ENCODE data around the gene NEURL4.
"Not testable (repeated sequence)": the region's sequence is repeated elsewhere in the genome, so short reads cannot be mapped to it uniquely, and the experiment has no call there.

The NEURL4 gene

DNA sequence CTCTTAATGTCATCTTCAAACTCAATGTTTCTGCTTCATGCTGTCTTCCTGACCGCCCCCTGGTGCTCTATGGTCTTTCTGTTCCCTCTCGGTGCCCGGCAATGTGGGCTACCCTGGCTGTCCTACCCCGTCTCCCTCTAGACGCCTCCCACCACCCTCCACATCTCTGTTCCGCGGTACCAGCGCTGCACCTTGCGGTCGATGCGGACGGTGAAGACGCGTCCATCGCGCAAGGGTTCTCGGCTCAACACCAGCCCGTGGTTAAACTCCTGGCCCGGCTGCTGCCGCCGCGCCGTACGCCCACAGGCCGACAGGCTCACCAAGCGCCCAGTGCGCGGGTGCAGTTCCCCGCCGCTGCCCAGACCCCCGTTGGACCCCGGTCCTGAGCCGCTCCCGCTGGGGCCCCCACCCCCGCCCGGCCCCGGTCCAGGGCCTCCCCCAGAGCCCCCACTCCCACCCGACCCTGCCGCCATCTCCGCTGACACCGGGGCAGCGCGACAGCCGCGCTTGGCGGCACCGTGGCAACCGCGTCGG lies at the start of gene NEURL4:
Gene NEURL4 (minus strand): TSS at position 496 of the 534 bp plus-strand sequence. CDS start 23 bp downstream, at position 473.
- no peak for DNase-seq (ENCODE audit: low read depth)

DNA sequence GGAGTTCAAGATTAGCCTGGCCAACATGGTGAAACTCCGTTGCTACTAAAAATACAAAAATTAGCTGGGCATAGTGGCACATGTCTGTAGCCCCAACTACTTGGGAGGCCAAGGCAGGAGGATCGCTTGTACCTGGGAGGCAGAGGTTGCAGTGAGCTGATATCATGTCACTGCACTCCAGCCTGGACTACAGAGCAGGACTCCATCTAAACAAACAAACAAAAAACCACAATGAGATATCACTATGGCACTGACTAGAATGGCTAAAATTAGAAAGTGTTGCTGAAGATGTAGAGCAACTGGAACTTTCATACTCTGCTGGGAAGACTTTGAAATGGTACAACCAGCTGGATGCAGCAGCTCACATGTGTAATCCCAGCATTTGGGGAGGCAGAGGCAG lies 45.2 kb upstream of the NEURL4 start:
- DNase-seq (ENCODE audit: low read depth), result peak; percentile 28

DNA sequence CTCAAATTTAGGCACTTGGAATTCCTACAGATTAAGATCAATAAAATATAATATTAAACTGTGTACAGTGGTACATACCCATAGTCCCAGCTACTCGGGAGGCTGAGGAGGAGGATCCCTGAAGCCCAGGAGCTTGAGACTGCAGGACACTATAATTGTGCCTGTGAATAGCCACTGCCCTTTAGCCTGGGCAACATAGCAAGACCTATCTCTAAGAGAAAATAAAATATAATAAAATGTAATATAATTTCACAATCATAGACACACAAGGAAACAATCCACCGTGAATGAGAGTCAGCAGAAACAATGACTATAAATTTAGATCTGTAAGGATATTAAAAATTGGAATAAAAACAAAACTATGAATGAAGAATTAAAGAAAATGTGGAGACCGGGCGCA lies 41.7 kb upstream of the NEURL4 start:
- no peak for DNase-seq (ENCODE audit: low read depth)

DNA sequence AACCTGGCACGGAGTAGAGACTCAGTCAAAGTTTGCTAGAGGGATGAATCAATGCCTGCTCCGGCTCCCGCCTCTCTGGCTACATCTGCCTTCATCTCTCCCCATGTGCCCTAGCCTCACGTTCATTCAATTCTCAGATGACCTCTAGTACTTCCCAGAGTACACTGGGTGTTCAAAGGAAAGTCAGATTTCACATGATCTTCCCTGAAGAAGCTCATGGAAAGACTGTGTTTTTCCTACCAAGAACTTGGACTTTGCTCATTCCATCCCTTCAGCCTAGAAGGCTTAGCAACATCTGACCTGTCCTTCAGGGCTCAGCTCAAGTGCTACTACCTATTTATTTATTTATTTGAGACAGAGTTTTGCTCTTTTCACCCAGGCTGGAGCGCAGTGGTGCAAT lies 40.7 kb upstream of the NEURL4 start:
- no peak for DNase-seq (ENCODE audit: low read depth)

DNA sequence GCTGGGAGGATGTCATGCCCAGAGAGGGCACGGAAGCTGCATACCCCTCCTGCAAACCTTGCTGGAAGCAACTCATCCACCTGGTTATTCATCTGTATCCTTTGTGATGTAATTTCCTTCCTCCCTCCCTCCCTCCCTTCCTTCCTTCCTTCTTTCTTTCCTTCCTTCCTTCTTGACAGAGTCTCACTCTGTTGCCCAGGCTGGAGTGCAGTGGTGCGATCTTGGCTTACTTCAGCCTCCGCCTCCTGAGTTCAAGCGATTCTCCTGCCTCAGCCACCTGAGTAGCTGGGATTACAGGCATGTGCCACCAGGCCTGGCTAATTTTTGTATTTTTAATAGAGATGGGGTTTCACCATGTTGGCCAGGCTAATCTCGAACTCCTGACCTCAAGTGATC lies 39.5 kb upstream of the NEURL4 start:
- DNase-seq (ENCODE audit: low read depth), result not testable (repeated sequence)

DNA sequence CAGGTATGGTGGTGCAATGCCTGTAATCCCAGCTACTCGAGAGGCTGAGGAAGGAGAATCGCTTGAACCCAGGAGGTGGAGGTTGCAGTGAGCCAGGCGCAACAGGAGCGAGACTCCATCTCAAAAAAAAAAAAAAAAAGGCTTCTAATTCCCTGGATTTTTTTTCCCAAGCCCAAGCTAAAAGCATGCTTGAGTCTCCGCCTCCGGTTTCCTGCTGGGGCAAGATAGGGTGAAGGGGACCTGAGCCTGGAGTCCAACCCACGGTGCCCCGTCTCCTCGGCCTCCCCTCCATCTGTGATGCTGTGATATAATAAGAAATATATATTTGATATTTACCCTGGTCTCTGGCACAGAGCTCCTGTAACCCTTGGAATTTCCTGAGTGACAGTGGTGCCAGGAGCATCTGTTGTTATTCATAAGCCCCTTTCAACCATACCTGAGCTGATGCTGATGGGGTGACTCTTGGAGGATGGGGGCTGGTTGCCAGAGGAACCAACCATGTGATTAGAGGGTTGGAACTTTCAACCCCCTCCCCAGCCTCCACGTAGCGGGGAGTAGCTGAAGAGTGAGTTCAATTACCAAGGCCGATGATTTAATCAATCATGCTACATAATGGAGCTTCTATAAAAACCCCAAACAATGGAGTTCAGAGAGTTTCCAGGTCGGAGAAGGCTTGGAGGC lies 38.9 kb upstream of the NEURL4 start:
- no peak for DNase-seq (ENCODE audit: low read depth)

DNA sequence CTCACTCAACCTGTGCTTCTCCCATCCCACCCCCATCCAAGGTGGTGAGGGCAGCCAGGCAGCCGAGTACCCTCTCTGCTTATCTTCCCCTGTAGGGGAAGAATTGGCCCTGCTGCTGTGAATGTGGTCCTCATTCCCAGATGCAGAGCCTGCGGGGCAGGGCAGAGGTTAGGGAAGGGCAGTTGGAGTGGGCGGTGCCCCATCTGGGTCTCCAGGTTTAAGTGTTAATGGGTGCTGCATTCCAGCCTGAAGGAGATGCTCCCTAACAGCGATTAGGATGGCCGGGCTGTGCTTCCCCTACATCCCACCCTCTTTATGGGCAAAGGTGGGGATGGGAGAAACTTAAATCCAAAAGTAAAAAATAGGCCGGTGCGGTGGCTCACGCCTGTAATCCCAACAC lies 37.9 kb upstream of the NEURL4 start:
- no peak for DNase-seq (ENCODE audit: low read depth)

DNA sequence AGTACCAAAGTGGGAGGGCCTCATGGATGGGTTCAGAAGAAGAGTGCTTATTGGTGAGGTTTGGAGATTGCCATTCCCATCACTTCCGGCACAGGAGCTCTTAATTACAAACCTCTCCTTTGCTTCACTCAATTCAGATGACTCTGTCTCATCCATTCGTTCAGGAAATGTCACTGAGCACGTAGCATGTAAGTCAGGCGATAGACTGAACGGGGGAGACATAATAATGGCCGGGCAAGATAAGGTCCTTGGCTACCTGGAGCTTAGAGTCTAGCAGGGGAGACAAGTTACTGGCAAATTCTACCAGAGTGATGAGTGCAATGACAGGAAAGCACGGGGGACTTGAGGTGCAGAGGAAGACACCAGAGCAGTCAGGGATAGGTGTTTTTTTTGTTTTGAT lies 36.8 kb upstream of the NEURL4 start:
- DNase-seq (ENCODE audit: low read depth), result not testable (repeated sequence)

DNA sequence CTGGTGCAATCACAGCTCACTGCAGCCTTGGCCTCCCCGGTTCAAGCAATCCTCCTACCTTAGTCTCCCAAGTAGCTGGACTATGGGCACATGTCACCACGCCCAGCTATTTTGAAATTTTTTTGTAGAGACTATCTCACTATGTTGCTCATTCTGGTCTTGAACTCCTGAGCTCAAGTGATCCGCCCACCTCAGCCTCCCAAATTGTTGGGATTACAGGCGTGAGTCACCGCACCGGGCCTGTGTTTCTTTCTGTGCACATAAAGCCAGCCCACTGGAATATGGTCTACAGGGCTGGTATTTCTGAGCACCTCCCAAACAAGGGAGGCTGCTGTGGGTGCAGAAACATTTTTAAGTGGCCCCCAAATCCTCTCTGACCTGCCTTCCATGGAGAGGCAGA lies 34.2 kb upstream of the NEURL4 start:
- DNase-seq (ENCODE audit: low read depth), result peak; percentile 36

DNA sequence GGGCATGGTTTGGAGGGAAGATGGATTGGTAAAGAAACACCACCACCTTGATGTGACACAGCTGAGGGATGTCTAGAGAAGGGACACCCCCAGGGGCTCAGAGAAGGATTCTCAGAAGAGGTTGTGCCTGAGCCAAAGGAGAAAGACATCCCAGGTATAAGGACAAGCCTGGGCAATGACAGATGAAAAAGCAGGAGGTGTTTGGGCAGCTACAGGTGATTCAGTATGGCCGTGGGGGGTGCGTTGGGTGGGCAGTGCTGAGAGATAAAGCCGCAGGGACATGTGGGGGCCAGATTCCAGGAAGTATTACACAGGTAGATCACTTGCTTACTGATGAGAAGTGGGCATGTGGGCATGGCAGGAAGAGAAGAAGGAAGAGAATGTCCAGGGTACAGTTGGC lies 32.8 kb upstream of the NEURL4 start:
- no peak for DNase-seq (ENCODE audit: low read depth)

DNA sequence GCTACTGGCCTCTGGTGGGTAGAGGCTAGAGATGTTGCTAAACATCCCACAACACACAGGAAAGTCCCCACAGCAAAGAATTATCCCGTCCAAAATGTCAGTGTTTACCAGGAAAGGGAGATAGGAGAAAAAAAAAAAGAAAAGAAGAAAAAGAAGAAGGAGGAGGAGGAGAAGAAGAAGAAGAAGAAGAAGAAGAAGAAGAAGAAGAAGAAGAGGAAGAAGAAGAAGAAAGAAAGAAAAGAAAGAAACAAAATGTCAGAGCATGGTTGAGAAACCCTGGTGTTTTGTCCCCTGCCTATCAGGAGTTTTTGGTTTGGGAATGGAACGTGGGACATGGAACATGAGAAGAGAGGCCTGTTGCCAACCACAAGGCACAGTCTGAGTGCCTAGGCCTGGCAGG lies 28.2 kb upstream of the NEURL4 start:
- DNase-seq (ENCODE audit: low read depth), result no peak

DNA sequence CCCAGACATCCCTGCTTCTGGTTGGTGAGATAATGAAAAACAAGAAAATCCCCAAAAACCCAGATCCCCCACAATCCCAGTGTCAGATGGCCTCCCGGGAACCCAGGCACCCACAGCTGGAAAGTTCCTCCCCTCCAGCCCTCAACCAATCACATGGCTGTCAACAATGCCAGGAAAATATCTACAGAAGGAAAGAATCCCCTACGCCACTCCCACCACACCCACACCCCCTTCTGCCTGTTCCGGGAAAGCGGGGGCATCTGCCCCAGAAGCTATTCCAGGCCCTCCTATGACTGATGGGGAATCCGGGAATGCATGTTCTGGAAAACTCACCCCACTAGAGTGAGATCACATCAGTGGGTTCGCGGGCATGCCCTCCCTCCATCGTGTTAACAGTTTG lies 27.6 kb upstream of the NEURL4 start:
- DNase-seq (ENCODE audit: low read depth), result no peak

DNA sequence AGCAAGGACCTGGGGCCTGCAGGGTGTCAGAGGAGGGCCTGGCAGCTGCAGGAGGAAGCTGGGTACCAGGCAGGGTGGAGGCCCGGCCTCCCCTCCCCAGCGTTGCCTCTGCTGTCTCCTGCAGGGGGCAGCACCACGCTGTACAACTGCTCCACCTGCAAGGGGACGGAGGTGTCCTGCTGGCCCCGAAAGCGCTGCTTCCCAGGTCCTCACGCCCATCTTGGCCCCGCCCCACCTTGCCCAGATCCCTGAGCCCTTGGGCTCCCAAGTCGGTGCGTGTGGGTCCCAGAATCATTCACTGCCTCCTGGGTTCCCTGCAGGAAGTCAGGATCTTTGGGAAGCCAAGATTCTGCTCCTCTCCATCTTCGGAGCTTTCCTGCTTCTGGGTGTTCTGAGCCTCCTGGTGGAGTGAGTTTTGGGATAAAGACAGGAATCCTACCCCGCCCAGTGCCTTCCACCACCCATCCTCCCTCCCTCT lies 27.0 kb upstream of the NEURL4 start:
- DNase-seq (ENCODE audit: low read depth), result peak; percentile 67

DNA sequence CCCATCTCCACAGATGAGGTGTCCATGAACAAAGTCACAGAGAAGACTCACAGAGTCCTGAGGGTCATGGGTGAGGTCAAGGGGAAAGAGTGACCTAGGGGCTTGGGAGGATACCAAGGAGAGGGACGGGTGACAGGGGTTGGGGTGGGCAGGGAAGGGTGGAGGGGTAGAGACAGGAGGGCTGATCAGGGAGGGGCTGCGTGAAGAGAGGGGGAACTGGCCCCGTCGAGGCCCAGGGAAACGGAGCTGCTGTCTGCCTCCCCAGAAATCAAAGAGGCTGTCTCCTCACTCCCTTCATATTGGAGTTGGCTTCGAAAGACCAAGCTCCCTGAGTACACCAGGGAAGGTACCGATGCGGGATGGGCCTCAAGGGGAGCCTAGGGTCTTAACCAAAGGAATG lies 26.4 kb upstream of the NEURL4 start:
- no peak for DNase-seq (ENCODE audit: low read depth)

DNA sequence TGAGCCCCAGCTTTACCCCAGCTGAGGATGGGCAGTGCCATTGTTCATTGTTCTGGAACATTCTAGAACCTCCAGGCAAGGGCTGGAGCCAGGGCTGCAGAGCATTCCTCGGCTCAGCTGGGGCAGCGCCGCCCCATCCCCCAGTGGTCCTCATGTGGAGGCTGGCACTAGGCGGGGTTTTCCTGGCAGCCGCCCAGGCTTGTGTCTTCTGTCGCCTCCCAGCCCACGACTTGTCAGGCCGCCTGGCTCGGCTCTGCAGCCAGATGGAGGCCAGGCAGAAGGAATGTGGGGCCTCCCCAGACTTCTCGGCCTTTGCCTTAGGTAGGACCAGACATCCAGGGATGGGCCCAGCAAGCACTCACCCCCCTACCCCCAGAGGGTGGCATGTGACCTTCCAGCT lies 25.9 kb upstream of the NEURL4 start, which contains the start of gene TMEM95:
Gene TMEM95 (plus strand): TSS at position 104 of the 400 bp plus-strand sequence. CDS start 49 bp downstream, at position 153.
- DNase-seq (ENCODE audit: low read depth), result peak; percentile 63

DNA sequence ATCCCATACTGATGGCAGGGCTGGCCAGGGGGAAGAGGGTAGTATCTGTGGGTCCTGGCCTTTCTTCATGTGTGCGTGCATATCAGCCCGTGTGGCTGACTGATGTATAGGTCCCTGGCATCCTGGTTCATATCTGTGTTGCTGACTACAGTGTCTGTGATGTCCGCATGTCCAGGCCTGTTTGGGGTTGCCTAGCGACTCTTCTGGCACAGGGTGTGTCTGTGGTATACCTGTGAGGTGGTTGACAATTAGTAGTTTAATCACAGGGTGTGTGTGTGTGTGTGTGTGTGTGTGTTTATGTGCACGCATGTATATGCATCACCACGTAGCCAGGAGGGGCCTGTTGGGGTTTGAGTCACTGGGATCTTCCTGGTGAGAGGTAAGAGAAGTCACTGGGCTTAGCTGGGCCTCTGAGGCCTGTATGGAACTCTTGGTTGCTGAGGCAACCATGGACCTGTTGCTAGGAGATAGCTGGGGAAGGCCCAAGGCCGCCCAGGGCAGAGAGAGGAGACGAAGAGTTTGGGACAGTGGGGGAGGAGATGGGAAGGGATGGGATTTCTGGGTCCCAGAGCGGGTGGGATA lies 25.2 kb upstream of the NEURL4 start:
- peak; percentile 38 for DNase-seq (ENCODE audit: low read depth)

DNA sequence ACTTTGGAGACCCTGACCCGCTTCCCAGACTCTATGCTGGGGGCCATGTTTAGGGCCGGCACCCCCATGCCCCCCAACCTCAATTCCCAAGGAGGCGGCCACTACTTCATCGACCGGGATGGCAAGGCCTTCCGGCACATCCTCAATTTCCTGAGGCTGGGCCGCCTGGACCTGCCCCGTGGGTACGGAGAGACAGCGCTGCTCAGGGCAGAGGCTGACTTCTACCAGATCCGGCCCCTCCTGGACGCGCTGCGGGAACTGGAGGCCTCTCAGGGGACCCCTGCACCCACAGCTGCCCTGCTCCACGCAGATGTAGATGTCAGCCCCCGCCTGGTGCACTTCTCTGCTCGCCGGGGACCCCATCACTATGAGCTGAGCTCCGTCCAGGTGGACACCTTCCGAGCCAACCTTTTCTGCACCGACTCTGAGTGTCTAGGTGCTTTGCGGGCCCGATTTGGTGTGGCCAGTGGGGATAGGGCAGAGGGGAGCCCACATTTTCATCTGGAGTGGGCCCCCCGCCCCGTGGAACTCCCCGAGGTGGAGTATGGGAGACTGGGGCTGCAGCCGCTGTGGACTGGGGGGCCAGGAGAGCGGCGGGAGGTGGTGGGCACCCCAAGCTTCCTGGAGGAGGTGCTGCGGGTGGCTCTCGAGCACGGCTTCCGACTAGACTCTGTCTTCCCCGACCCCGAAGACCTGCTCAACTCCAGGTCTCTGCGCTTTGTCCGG lies 23.9 kb upstream of the NEURL4 start:
- no peak for DNase-seq (ENCODE audit: low read depth)

DNA sequence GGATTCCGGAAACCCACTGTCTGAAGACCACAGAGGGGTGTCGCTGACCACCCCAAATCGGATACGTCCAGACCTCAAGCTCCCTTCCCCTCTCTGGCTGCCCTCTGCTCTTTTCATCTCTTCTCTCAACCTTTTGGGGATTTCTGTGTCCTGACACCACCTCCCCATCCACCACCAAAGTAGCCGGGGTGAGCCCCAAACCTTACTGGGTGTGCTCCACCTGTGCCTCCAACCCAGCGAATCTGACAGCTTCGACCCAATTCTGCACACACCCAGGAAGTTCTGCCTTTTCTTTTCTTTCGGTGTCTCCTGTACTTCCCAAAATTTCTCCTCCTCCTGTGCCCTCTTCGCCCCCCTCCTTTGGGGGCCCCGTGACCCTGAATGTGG lies 23.4 kb upstream of the NEURL4 start:
- DNase-seq (ENCODE audit: low read depth), result no peak

DNA sequence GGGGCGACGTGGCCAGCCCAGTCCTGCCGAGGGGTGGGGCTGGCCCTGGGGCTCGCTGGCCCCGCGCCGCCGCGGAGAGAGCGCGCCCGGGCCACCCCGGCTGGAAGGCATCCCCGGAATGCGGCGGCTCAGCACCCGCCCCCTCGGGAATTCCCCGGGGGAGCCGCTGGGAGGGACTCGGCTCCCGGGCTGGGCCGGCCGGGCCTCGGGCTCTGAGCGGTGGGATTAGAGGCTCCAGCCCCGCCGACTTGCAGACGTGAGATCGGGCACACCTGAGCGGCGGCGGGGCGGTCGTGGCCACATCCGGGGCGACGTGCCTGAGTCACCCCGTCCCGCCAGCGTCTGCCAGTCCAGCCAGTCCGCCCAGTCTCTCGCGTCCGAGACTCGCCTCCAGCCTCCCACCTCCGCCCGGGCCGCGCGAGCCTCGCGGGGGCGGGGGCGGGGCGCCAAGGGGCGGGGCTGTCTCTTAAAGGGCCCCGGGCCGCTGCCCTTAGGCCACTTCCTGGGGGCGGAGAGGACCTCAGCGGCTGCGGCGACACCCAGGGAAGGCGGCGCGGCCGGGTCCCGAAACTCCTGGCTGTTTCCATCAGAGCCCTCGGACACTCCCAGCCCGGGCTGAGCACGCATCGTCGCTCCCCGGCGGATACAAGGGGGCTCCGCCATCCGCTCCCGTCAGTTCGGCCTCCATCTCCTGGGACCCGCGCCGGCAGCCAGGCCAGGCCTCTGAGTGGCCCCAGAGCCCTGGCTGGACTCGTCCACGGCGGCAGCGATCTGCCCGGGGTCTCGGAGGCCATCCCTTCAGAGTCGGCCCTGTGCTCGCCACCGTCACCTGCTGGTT lies 22.7 kb upstream of the NEURL4 start, which contains the start of gene KCTD11:
Gene KCTD11 (plus strand): TSS at position 498 of the 838 bp plus-strand sequence.
- peak; percentile 94 for DNase-seq (ENCODE audit: low read depth)

DNA sequence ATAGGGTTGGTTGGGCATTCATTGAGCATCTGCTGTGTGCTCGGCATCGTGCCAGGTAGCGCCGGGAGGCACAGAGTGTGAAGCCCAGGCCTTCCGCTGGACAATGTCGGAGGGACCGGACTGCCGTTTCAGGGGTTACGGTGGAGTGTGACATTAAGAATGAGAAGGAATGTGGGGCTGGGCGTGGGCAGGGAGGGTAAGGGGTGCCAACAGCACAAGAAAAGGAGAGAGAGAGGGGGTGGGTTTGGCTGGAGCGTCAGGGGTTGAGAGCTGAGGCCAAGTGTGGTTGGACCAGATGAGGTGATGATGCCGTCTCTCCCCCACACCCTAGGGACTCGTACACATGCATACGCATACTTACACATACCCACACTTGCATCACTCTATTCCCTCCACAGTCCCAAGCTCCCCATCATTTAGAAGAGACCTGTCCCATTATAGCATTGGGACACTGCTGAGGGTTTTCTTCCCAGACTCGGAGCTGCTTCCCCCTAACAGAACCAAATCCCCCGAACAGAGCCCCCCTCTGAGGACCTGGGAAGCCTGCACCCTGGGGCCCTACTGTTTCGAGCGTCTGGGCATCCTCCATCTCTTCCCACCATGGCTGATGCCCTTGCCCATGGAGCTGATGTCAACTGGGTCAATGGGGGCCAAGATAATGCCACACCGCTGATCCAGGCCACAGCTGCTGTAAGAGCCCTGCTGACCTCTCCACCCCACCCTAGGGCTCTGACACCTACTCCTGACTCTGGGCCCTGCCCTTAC lies 19.5 kb upstream of the NEURL4 start:
- no peak for DNase-seq (ENCODE audit: low read depth)
